ENCODE measurements around the gene BRINP2.
A peak's percentile ranks its signal among the peaks of the same experiment; 100 is the strongest.

BRINP2 gene

GRCh38 chr1:177249231-177249630 lies 78.5 kb downstream of the BRINP2 start:
- intact Hi-C loops (cut with DNase I), result no loop called here
- DNase-seq, result no peak

- DNase-seq, result no peak
- intact Hi-C loops (cut with DNase I), result no loop called here
These were observed 82.1 kb downstream of the BRINP2 start for GRCh38 chr1:177252877-177253276.

DNA sequence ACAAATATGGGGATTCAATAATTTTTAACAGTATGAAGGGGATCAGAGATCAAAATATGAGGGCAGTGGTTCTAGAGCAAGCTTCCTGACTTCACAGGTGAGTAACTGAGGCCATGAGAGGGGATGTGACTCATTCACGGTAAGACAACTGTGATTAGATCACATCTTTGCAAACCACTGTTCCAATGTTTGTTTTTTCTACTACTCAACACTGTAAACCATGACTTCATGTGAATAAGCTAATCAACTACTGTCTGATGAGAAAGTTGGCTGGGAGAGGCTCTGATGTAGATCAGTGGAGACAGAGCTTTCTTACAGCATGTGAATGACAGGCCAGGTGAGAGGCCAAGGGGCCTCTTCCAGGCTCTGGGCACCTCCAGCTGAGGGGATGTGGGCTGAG lies 84.7 kb downstream of the BRINP2 start:
- intact Hi-C loops (cut with DNase I), result no loop called here
- DNase-seq, result no peak

DNA sequence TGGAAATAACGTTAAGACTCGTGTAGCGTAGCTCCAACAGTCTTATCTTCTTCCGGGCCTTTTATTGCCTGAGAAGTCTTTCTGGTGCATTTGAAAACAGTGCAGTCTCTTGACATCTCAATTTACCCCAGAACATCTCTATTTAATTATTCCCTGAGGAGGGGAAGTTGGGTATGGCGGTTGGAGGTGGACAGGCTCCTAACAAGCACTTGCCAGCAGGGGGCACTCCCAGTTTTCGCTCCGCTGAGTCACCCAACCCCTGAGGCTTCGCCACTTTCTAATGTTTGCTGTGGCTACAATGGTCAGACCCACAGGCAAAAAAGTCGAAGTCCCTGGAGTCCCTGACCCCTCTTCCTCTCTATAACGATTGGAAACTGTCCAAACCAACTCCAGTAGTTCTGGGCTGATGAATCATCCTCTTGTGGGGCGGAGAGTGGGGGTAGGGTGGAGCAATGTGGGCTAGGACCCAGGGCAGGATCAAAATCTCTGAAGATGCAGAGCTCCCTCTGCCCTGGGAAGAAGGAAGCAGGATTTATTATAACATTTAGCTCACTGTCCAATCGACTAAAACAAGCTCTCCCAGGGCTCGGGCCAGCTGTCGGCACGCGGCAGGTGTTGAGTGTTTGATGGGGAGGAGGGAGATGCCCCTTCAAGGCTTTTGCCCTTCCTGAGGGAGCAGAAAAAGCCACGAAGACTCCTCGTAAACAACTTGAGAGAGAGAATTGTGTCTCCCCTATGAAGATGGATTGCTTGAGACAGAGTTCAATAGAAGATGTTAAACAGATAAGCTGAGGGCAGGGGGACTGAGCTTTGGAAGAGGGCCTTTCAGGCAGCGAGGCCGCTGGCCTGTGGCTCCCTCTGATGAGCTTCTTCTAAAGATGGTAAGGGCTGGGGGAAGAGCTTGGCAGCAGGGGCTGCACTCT lies 85.7 kb downstream of the BRINP2 start:
- peak; percentile 18 to 94 (median 79) for DNase-seq
- intact Hi-C loops (cut with DNase I), result loop anchor here (2.0 kb wide), 1 partner anchor 98 kb away; no protein-coding TSS in a partner anchor

- no peak for DNase-seq
- intact Hi-C loops (cut with DNase I), result loop anchor here (2.0 kb wide), 1 partner anchor 98 kb away; no protein-coding TSS in a partner anchor
These were observed 86.4 kb downstream of the BRINP2 start for GRCh38 chr1:177257128-177257527.

GRCh38 chr1:177257576-177257975 lies 86.8 kb downstream of the BRINP2 start:
- intact Hi-C loops (cut with DNase I), result loop anchor here (2.0 kb wide), 1 partner anchor 97 kb away; no protein-coding TSS in a partner anchor
- DNase-seq, result no peak

- intact Hi-C loops (cut with DNase I), result no loop called here
- no peak for DNase-seq
These were observed 100.1 kb downstream of the BRINP2 start for GRCh38 chr1:177270863-177271262.

DNA sequence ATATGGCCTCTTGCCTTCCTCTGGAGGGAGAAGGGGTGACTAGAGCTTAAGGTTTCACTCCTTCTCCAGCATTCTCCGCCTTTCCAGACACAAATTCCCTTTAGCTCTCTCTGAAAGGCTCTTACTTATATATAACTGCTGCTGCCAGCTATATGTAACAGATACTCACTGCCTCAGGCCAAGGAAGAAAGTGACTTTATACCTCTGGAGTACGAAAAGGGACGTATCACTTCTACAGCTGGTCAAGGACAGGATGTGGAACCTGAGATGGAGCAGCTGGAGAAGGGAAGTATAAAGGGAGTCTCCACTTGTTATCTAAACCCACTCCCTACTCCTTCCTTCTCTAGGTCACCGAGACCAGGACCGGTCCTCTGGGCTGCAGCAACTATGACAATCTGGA lies 102.4 kb downstream of the BRINP2 start:
- DNase-seq, result no peak
- intact Hi-C loops (cut with DNase I), result no loop called here

GRCh38 chr1:177274687-177275211 lies 104.0 kb downstream of the BRINP2 start:
- no peak for DNase-seq
- intact Hi-C loops (cut with DNase I), result no loop called here

DNA sequence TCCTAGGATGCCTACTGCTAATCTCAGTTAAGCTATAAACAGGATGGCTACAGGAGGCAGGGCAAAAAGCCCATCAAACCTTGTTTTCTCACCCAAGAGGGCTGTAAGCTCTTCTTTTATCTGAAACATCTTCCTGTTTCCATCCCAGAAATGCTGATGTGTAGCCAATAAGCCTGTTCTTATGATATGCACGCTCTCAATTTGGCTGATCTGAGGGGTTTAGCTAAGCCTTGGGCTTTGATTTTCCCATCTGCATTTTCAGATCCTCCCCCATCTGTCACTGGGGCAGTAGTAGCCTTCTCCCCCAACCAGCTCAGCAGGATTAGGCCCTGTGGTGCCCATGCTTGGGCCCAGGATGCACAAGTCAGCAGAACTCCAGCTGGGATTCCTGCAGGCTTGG lies 105.0 kb downstream of the BRINP2 start:
- DNase-seq, result no peak
- intact Hi-C loops (cut with DNase I), result no loop called here

DNA sequence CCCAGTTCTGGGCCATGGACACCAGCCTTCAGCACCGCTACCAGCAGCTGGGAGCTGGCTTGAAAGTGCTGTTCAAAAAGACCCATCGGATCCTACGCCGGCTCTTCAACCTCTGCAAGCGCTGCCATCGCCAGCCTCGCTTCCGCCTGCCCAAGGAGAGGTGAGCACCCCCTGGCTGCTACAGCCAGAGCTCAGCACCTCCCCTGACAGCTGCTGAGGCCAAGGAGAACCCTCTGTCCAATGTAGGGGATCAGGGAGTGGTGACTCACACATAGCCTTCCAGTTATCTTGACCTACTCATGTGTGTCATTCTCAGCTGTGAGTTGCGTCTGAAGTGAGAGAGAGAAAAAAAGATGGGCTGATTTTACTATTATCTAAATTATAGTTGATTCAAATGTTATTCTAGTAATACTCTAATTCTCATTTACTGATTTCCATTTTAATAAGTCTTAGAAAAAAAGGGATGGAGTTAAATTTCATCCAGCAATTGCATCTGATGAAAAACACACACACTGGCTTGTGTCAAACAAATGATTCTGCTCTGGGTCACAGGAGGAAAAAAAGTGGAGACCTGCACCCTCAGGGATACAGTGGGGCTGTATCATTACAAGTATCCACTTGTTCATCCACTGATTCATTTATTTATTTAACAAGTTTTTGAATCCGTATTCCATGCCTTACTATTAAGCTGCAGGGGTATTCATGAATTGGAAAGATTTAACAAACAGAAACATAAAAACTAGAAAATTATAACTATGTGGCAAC lies 108.0 kb downstream of the BRINP2 start:
- DNase-seq, result no peak
- intact Hi-C loops (cut with DNase I), result no loop called here

GRCh38 chr1:177281901-177282300 lies 111.1 kb downstream of the BRINP2 start:
- intact Hi-C loops (cut with DNase I), result no loop called here
- DNase-seq, result peak; percentile 27 to 83 (median 64)

- intact Hi-C loops (cut with DNase I), result no loop called here
- DNase-seq, result no peak
These were observed 112.2 kb downstream of the BRINP2 start for GRCh38 chr1:177282976-177283375.

DNA sequence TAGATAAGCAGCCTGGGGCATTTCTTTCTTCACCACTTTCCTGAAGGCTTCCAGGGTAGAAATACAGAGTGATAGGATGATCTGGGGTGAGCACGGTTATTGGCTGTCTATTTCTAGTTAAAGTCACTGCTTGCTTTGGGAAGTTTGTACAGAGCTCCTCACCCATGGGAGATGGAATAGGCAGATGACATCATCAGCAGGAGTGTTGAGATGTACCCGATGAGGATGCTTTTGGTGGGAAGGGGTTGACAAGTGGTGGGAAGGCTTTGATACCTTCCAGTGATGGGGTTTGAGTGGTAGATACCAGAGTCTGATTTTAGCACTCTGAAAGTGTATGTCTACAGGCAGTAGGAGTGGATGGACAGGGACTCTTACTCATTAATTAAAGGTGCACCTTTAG lies 112.6 kb downstream of the BRINP2 start:
- DNase-seq, result no peak

DNA sequence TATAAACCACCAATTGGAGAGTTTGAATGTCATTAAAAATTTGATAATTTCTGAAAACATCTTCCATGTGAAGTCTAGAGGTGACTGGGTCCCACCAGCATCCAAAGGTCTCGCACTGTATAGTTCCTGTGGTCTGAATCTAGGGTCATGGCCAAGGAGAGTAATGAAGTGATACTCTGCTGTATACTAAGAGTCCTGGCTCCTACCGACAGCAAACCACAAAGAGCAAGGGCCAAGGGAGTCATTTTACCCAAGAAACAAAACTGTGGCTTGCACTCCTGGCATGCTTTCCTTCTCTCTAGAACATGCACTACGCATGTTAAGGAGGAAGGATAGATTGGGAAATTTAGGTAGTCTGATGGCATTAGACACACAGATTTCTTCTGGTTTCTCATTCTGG lies 115.6 kb downstream of the BRINP2 start:
- intact Hi-C loops (cut with DNase I), result no loop called here
- no peak for DNase-seq

More for the DNA sequence above, 112.6 kb downstream of the BRINP2 start:
- intact Hi-C loops (cut with DNase I), result no loop called here

GRCh38 chr1:177287270-177287669 lies 116.5 kb downstream of the BRINP2 start:
- intact Hi-C loops (cut with DNase I), result no loop called here
- no peak for DNase-seq

- intact Hi-C loops (cut with DNase I), result no loop called here
- DNase-seq, result no peak
These were observed 117.2 kb downstream of the BRINP2 start for GRCh38 chr1:177287994-177288393.

GRCh38 chr1:177289532-177289931 lies 118.8 kb downstream of the BRINP2 start:
- DNase-seq, result no peak
- intact Hi-C loops (cut with DNase I), result no loop called here

DNA sequence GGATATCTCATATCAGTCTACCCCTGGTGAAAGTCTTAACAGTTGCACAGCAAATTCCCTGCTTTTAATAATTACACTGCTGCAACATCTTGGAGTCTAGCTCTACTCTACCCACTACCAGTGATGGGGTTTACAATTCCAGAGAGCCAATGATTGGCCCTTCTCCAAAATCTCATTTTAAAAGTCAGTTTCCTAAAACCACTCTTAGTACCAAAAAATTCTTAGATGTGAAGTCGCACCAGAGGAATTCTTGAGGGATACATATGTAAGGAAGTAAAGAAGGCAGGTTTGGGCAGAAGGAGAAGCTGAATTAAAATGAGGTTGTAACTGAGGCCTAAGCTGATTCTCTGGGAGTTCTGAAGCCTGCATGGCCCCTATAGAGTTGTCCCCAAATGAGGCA lies 129.7 kb downstream of the BRINP2 start:
- no peak for DNase-seq

More for the DNA sequence above, 129.7 kb downstream of the BRINP2 start:
- intact Hi-C loops (cut with DNase I), result no loop called here

Measured in head of caudate nucleus (tissue), 42 donors.